GM19193 (cell line): ENCODE measurements around the gene MEI1.

Experiments used
- POLR2A ChIP-seq: IDR thresholded peaks from 4 replicates; pipeline ENCODE4 v1.6.1; 2011; ENCODE audit not compliant: insufficient read depth, insufficient read length; ENCODE audit errors: extremely low read depth

MEI1 gene

DNA sequence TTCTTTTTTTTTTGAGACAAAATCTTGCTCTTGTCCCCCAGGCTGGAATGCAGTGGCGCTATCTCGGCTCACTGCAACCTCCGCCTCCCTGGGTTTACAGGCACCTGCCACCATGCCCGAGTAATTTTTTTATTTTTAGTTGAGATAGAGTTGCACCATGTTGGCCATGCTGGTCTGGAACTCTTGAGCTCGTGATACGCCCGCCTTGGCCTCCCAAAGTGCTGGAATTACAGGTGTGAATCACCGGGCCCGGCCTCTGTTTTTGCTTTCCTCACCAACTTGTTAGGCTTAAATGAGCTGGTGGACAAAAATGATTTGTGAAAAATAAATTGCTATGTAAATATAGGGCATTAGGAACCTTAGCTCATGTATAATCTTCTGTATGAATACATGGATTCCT lies 3.5 kb downstream of the MEI1 start:
- TF ChIP-seq POLR2A = no peak

DNA sequence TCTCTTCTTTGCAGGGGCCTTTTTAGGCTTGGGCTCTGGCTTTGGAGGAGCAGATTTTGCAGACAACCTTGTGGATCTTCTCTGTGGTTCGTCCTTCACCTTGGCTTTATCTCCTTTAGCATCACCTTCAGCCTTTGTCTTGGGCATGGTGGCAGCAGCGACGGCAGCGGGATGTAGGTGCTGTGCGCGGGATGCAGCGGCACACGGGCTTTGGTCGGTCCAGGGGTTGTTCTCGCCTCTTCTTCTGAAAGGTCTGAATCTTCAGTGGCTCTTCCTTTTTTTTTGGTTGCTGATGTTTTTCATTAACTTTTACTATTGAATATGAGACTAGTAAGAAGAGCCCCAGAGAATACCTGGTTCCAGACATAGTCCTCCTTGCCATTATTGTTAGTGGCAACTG lies 10.0 kb downstream of the MEI1 start:
- no peak for TF ChIP-seq POLR2A

DNA sequence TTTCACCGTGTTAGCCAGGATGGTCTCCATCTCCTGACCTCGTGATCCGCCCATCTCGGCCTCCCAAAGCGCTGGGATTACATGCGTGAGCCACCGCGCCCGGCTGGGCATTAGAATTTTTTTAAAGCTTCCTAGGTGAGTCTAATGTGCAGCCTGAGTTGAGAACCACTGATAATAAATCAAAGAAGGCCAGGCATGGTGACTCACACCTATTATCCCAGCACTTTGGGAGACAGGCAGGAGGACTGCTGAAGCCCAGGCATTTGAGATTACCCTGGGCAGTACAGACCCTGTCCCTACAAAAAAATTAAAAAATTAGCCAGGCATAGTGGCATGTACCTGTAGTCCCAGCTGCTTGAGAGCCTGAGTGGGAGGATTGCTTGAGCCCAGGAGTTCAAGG lies 13.7 kb downstream of the MEI1 start:
- TF ChIP-seq POLR2A = no peak

DNA sequence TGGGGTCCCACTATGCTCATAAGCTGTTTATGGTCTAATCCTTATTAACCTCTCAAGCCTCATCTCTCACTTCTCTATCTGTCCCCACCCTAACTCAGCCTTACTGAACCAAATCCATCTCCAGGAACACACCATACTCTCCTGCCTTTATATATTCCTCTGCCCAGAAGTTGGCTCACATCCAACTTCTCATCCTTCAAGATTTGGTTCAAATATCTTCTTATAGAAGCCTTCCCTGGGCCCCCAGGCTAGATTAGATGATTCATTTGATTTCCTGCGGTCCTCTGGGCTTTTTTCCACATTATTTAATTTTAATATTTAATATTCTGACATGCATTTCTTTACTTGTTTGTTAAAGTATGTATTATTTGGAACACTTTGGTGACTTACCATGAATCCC lies 23.2 kb downstream of the MEI1 start:
- TF ChIP-seq POLR2A = no peak

DNA sequence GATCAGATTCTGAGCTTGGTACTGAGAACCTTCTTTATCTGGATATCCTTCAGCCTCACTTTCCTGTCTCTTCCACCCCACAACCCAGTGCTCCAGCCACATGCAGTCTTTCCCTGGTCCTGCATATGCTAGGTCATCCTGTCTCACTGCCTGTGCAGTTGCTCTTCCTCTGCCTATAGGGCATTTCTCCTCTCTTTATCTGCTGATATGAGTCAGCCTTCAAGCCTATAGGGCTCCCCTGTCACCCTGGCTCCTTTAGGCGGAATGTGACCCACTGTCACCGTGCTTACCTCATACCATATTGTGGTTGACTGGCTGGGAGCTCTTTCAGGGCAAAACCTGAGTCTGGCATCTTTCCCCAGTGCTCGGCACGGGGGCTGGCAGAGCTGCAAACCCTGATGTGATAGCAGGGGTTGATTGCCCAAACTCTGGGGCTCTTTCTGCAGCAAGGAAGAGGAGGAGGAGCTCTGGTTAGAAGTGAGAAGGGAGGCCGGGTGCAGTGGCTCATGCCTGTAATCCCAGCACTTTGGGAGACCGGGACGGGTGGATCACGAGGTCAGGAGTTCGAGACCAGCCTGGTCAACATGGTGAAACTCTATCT lies 26.3 kb downstream of the MEI1 start:
- no peak for TF ChIP-seq POLR2A

DNA sequence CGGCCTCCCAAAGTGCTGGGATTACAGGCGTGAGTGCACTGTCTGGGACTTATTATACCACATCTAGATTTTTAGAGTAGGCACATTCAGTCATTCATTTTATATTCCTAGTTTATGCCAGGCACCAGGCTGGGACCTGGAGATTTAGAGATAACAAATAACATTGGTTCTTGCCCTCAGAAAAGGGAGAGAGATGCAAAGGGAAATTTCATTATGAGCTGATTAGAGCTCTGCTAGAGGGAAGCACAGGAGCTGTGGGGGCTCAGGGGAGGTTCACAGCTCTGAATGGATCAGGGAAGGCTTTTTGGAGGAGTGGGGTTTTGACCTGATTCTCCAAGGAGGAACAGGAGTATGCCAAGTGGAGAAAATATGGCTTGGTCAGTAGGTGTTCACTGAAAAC lies 32.3 kb downstream of the MEI1 start:
- TF ChIP-seq POLR2A = no peak

DNA sequence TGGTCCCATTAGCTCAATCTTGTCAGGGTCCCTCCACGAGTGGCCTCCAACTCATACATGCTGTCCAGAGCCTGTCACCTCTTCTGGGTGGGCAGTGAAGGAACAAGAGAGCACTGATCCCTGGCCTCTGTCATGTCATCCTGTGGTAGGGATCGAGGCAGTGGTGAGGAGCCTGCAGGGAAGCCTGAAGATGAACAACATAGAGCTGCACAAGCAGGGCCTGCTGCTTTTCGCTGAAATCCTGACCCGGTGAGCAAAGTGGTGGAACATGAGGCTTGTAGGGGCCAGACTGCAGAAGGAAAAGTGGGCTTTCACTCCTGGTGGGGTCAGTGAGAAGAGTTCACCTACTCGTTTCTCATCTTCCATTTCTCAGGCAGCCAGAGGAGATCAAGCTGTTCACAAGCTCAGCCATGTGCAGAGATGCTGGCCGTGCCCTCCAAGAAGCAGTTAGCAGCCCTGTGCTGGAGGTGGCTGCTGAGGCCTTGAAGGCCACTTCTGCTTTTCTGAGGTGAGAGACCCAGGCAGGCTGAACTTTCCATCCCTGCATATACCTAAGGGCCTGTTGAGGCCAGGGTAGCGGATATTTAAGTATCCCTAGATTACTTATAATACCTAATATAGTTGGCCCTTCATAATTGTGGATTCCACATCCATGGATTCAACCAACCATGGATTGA lies 32.9 kb downstream of the MEI1 start:
- no peak for TF ChIP-seq POLR2A

DNA sequence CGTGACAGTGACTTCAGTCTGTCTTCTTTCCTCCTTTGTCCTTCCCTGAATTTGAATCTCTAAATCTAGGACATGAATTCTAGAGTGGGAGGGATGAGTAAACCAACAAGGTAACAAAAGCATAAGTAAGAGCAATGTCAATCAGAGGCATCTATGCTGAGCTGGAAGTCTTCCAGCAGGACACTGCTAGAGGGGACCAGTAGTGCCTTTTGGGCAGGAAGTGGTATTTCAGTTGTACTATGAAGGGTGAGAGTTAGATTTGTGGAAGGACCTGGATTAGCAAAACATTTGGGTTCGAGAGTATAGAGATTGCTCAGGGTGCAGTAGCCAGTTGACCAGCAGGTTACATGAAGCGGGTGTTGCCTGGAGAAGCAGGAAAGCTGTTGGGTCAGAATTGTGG lies 40.3 kb downstream of the MEI1 start:
- no peak for TF ChIP-seq POLR2A

DNA sequence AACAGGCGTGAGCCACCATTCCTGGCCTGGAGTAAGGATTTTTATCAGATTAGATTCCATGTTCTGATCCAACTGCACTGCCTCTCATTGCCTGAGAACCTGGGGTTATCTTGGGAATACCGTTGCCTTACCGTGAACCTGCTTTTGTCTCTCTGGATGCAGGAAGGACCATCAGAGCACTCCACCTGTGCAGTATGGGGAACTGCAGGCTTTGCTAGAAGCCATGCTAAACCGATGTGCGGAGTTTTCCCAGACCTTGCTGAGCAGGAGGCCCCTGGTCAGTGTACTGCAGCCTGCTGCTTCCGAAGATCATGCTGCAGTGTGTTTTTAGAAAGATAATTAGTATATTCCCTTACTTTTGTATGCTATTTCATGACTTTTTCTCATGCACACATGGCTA lies 43.6 kb downstream of the MEI1 start:
- TF ChIP-seq POLR2A = no peak

DNA sequence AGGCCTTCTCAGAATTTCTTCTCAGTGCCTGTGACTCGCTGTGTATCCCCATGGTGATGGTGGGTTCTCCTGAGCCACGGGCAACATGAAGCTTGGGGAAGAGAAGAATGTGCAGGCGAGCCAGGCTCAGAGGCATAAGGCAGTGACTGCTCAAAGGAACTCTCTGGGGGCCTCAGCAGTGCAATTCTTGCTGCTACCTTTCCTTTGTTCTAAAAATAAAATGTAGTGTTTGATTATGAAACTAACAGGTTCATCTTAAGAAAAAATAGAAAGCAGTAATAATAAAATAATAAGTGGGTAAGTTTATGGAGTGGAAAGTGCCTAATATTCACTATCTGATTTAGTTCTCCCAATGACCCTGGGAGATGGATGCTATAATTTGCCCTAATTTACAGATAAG lies 46.7 kb downstream of the MEI1 start:
- no peak for TF ChIP-seq POLR2A

DNA sequence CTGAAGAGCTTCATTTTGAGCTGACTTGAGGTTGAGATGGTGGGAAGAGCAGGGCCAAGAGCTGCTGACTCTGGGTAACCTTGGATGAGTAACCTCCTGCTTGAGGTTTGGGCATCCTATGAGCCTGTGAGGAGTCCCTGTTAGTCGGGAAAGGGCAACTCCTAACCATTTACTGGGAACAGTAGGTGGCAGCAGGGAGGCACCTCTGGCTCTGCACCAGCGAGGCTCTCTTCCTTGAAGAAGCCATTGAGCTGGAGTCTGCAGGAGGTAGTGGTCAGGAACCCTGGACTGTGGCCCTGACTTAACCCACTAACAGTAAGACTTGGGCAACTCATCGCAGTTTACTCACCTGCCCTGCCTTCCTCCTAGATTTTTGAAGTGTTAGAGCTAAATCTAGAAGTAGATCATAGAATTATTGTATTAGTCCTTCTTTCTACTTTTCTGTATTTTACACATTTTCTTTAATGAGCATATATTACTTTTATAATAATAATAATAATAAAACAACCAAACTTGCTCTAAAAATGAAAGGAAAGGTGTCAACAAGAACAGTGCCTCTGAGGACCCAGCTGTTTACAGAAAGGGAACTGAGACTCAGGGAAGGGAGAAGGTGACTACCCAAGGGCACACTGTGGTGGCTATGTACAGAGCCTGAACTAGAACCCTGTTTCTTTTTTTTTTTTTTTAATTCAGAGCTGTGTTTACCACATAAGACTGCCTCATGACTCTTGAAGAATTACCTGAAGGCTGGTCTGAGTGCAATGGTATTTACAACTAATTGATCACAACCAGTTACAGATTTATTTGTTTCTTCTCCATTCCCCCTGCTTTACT lies 47.5 kb downstream of the MEI1 start:
- no peak for TF ChIP-seq POLR2A

DNA sequence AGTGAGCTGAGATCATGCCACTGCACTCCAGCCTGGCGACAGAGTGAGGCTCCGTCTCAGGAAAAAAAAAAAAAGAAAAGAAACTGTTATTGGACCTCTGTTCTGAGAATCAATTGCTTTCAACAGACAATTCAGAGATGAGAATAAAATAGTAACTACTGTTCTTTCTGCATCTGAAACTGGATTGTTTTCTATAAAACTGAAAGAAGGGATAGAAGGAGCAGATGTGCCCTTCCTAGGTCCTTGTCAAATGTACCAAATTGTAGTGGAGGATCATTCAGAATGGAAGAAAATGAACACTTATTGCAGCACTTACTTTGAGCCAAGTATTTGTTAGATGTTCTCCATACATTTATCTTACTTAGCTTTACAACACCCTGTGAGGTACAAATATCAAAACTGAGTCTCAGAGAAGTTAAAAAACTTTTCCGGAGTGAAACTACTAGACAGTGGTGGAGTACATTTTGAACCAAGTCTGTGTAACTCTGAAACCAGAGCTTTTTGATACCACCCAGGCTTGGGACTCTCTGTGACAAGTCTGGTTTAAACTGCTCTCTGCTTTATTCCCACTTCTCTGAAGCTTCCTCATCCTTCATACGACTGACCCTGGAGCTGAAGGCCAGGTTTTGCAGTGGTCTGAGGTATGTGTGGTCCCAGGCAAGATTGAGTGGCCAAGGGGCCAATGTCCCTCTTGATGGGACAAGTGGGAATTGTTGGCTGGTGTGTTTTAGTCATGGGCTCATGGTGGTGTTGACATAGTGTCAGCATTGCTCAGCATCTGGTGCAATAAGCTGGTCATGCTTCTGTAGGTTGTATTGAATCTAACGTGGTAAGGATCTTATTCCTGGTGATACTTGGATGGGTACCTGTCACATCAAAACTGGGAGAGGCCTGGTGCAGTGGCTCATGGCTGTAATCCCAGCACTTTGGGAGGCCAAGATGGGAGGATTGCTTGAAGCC lies 53.0 kb downstream of the MEI1 start:
- no peak for TF ChIP-seq POLR2A

DNA sequence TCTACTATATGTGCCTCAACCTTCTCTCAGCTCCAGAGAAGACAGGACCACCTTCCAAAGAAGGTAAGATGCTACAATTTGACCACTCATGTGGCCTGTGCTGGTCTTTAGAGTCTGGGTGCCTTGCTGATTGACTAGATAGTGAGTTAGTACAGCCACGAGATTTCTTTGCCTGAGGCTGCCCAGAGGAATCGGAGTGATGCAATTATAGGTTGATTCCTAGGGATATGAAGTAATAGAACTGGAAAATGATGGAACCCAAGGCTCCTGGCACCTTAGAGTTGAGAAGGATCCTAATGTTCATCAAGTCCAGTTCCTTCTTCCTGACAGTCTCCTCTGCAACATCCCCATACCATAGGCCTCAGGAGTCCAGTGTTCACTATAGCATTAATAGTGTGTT lies 54.7 kb downstream of the MEI1 start:
- TF ChIP-seq POLR2A = no peak

DNA sequence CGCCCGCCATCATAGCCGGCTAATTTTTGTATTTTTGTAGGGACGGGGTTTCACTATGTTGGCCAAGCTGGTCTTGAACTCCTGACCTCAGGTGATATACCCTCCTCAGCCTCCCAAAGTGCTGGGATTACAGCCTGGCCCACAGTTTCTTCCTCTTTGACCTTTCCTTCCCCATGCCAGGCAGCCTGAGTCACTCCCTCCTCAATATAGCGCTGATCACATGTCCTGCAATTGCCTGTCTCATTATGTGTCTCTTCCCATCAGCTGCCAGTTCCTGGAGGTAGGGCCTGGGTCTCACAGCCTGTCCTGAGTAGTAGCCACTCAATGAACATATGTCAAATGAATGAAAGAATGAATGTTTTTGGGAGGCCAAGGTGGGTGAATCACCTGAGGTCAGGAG lies 58.2 kb downstream of the MEI1 start:
- no peak for TF ChIP-seq POLR2A

DNA sequence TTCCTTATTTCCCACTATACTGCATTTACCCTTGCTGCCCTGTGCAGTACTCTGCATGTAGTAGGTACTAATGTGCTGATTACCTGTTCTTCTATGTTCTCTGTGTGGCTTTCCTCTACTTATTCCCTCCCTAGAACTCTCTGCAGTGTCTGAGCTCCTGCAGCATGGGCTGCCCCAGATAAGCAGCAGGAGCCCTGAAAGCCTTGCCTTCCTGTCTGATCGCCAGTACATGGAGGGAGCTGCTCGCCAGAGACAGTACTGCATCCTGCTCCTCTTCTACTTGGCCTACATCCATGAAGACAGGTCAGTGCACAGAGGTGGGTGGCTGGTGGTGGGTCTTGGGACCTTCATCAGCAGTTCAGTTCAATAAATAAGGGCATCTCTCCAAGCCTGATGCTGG lies 58.9 kb downstream of the MEI1 start:
- TF ChIP-seq POLR2A = no peak
